Lung microvascular endothelial cell (primary cell): ENCODE results near the gene PDE8A. TPM values are rescaled to one million over a fixed set of nuclear protein-coding genes. Genes with fewer than 3 reads are reported as not detected.

Experiments used
- DNase-seq, 2 donors: peaks; one replicate each; pipeline versions ENCODE4 v3.0.0 to v3.0.0-alpha.2; 2010; ENCODE audit warnings: low read depth in 2 of 2
- total RNA-seq: library from RNA; depleted of rRNA; stranded (reverse); fragments of >200 nt; gene quantifications from 2 replicates; pipeline ENCODE4 v1.2.1, GENCODE V29; 2014

PDE8A gene
- total RNA-seq, 1 donor from 2014 or later: 77.0 TPM

GRCh38 chr15:85071504-85071903, 89.8 kb downstream of the PDE8A start:
- DNase-seq: no peak

DNA sequence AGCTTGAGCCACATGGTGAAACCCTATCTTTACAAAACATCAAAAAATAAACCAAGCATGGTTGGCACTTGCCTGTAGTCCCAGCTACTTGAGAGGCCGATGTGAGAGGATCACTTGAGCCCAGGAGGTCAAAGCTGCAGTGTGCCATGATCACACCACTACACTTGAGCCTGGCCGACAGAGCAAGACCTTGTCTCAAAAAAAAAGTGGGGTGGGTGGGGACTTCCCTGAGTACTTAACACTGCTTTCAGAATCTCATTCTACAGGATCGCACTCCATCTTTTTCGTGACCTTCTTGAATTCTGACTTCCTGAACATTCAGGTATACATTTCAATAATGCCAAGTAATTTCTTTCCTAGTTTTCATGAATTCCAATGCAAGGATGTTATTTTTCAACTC, 91.3 kb downstream of the PDE8A start:
- no peak for DNase-seq

GRCh38 chr15:85073556-85074194, 92.0 kb downstream of the PDE8A start:
- DNase-seq: peak in 1 of 2 donors; percentile 28

DNA sequence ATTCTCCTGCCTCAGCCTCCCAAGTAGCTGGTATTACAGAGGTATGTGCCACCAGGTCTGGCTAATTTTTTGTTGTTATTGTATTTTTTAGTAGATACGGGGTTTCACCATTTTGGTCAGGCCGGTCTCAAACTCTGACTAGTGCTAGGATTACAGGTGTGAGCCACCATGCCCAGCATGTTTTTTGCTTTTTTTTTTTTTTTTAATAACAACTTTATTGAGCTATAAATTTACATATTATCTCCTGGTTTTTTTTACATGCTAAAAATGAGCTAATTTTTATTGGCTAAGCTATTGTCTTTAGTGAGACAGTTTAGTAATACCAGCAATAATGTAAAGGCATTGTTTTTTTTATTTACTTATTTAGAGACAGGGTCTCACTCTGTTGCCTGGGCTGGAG, 105.2 kb downstream of the PDE8A start:
- DNase-seq: no peak

DNA sequence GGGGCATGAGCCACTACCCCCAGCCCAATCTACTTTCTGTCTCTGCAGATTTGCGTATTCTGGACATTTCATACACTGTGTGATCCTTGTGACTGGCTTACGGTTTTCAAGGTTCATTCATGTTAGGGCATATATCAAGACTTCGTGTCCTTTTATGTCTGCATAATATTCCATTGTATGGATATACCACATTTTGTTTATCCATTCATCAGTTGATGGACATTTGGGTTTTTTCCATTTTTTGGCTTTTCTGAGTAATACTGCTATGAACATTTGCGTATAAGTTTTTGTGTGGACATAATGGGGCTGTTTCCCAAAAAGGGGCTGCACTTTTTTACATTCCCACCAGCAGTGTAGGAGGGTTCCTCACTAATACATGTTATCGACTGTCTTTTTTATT, 106.6 kb downstream of the PDE8A start:
- no peak for DNase-seq

- DNase-seq: no peak
These were observed 108.4 kb downstream of the PDE8A start for GRCh38 chr15:85089929-85090597.

DNA sequence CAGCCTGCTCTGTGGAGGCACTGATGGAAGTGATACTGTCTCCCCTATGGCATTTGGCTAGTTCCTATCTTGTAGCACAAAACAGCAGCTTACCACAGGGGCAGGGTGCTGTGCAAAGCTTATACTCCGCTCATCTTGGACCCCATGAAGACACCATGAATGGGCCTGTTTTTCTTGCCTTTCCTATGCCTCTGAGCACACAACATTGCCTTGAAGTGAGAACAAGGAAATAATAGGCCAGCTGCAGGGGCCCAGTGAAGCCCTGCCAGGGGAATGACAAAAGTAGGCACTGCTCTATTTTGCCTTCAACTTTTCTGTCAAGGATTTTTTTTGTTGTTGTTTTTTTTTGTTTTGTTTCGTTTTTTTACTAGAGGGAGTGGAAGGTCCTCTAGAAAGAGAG, 110.3 kb downstream of the PDE8A start:
- no peak for DNase-seq

GRCh38 chr15:85094685-85095084, 113.0 kb downstream of the PDE8A start:
- peak in 1 of 2 donors; percentile 49 for DNase-seq

- no peak for DNase-seq
These were observed 113.9 kb downstream of the PDE8A start for GRCh38 chr15:85095566-85095965.

- no peak for DNase-seq
These were observed 115.6 kb downstream of the PDE8A start for GRCh38 chr15:85097250-85097649.

DNA sequence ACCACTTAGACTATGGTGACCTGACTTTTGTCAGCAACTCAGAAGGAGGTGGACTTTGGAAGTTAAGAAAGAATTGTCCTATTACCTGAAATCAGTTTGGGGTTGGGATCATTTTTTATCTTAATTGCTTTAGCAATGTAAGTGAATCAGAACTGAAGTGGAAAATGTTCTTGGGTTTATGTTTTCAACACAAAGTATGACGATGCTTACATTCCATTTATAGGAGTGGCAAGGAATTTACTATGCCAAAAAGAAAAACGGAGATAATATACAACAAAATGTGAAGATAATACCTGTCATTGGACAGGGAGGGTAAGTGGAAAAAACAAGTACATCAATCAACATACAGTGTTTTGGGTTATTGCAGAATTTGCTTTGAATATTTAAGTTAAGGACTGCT, 116.1 kb downstream of the PDE8A start:
- no peak for DNase-seq

DNA sequence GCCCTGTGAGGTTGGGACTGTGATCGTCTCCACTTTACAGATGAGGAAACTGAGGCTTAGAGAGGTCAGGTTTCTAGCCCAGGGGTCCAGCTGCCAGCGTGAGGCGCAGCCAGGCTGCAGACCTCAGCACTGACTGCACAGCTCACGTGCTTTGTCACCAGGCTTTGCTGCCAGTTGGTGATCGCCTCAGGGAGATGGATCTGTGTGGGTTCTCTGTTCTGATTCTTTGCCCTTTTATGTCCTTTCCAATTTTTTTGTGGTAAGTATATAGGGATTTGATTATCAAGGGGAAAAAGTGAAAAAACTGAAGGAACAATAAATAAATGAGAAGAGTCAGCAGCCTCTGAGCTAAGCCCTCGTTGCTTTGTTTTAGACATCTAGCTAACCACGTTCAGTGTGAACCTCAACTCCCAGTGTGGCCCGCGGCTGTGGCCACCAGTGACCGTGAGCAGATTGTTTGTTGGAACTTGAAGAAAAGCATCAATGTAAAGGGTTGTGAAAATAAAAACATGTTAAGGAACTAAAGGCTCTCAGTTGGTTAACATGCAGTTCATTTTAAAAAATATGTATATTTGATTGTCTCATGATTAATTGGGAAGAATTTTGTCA, 117.6 kb downstream of the PDE8A start:
- DNase-seq: no peak

- DNase-seq: peak in 1 of 2 donors; percentile 35
These were observed 118.7 kb downstream of the PDE8A start for GRCh38 chr15:85100186-85100937.

GRCh38 chr15:85104584-85104983, 122.9 kb downstream of the PDE8A start:
- no peak for DNase-seq

GRCh38 chr15:85108136-85108535, 126.5 kb downstream of the PDE8A start:
- no peak for DNase-seq

- no peak for DNase-seq
These were observed 127.7 kb downstream of the PDE8A start for GRCh38 chr15:85109333-85109732.

- DNase-seq: no peak
These were observed 131.3 kb downstream of the PDE8A start for GRCh38 chr15:85112997-85113396.

DNA sequence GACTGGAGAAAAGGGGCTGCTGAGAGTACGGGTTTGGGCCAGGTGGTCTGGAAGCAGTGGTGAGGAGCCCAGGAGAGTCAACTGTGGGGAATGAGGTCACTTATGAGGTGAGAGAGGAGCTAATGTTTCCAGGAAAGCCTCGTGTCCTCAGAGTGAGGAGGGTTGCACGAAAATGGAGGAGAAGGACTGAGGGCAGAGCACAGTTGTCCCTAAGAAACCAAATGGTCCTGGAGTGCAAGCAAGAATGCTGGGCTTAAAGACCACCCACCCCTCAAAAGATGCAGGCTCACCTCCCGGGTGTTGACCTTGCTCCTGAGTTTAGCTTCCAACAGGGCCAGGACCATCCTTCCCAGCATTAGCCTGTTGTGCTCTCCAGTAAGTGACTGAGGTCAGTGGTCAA, 133.2 kb downstream of the PDE8A start:
- no peak for DNase-seq

DNA sequence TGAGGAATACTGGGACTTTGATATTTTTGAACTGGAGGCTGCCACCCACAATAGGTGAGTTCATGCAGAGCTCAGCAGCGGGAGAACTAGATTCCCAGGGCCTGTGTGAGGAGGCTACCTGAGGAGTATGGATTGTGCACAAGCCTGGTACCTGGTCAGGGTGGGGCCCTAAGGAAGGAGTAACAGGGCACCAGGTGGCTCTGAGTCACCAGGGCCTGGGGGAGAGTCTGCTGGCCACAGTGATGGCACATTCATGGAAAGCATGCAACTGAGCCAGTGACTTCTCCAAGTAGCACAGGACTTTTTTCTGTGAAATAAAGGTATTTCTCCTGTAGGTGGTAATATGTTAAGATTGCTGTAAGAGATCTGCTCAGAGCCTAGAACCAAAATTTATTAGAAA, 134.4 kb downstream of the PDE8A start:
- DNase-seq: no peak

DNA sequence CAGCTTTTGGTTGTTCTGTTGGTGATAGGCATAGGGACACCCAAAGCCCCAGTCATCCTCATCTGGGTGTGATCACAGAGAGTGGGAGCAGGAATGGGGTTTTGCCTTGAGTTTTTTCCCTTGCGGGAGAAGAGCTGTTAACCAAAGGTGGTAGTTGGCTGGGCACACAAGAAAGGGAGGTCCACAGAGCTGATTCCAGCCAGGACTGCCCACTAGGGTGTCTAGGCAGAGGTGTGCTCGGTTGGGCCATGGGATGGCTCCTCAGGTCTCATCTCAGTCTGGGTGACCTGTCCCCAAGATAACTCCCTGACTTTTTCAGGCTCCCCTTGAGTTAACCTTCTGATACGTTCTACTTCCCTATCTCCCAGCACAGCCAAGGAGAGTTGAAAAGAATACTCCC, 134.8 kb downstream of the PDE8A start:
- no peak for DNase-seq

- DNase-seq: no peak
These were observed 135.4 kb downstream of the PDE8A start for GRCh38 chr15:85116925-85117646.

DNA sequence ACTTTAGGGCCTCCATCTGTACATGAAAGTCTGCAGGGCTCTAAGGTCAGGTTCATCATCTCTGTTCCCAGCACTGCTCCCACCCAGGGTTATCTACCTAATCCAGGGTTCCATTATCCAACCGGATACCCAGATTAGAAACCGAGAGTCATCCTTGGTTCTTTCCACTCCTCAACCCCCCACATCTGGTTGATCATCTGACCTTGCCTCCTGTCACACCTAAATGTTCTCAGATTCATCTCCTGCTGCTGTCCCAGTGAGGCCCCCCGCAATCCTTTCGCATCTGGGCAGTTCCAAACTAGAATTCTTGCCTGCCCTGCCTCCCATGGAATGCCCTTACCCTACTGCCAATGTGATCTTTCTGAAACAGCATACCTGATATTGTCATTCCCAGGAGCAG, 136.5 kb downstream of the PDE8A start:
- no peak for DNase-seq
